HG03280 (cell line): ENCODE data around the gene DENND2A.
"Not testable (repeated sequence)": the region's sequence is repeated elsewhere in the genome, so short reads cannot be mapped to it uniquely, and the experiment has no call there.

Source experiments
- ATAC-seq: cut with Tn5 transposase; IDR thresholded peaks from one replicate; pipeline ENCODE4 v1.9.1; 2021; ENCODE audit warnings: mild to moderate bottlenecking, moderate library complexity; ENCODE audit not compliant: unreplicated experiment

DENND2A gene

GRCh38 chr7:140557069-140557468 is 83.5 kb downstream of the DENND2A start:
- no peak for ATAC-seq

DNA sequence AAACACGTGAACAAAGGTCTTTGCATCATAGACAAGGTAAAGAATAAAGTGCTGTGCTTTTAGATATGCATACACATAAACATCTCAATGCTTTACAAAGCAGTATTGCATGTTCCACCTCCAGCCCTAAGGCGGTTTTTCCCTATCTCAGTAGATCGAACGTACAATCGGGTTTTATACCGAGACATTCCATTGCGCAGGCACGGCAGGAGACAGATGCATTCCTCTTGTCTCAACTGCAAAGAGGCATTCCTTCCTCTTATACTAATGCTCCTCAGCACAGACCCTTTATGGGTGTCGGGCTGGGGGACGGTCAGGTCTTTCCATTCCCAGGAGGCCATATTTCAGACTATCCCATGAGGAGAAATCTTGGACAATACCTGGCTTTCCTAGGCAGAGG is 87.4 kb downstream of the DENND2A start:
- not testable (repeated sequence) for ATAC-seq

DNA sequence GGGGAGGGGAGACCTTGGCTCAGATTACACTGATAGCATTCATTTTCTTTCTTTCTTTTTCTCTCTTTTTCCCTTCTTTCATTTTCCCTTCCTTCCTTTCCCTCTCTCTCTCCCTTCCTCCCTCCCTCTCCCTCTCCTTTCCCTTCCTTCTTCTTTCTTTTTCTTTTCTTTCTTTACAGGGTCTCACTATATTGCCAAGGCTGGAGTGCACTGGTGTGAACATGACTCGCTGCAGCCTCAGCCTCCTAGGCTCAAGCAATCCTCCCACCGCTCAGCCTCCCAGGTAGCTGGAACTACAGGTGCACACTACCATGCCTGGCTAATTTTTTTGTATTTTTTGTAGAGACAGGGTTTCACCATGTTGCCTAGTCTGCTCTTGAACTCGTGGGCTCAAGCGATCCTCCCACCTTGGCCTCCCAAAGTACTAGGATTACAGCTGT is 88.4 kb downstream of the DENND2A start:
- no peak for ATAC-seq

- no peak for ATAC-seq
Observed at GRCh38 chr7:140551355-140552239, 89.0 kb downstream of the DENND2A start.

- no peak for ATAC-seq
Observed at GRCh38 chr7:140546947-140547346, 93.7 kb downstream of the DENND2A start.

- ATAC-seq: no peak
Observed at GRCh38 chr7:140544388-140544826, 96.2 kb downstream of the DENND2A start.

- no peak for ATAC-seq
Observed at GRCh38 chr7:140542228-140542603, 98.4 kb downstream of the DENND2A start.

GRCh38 chr7:140541513-140542227 is 98.9 kb downstream of the DENND2A start:
- ATAC-seq: no peak

DNA sequence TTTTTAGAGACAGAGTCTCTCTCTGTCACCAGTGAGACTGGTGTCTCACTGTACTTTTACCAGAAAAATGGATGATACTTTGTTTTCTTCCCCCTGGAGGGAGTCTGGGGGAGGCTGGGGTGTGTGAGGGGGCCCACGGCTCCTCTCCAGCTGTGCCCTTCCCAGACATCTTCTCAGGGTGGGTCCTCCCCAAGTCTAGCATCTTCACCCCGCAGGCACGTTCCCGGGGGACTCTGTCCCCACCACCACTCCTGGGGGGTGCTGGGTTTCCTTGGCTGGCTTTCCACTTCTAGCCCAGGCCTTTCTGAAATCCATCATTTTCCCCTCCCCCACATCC is 99.5 kb downstream of the DENND2A start:
- ATAC-seq: no peak

DNA sequence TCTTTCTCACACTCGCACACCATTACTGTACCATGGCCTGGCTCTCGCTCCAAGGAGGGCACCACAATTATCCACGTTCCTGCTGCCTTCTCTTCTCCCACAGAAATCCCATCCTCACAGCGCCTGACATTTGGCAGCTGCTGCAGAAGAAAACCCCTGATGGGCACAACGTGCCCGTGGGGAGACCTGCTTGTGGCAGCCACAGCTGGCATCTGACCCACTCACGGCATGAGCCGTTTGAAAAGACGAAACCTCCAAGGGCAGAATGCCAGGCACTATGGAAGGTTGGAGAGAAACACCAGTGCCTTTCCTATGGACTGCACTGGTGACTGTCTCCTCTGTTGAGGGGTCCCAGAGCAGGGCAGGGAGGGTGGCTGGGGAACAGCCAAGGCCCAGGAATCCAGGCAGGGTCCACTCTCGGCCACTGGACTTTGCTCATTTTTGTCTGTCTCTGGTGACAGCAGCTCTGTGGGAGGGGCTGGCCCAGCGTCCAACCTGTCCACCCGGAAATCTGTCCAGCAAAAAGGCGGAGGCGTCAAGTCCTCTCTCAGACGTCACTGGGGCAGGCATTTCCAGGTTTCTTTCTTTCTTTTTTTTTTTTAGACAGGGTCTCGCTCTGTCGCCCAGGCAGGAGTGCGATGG is 100.4 kb downstream of the DENND2A start:
- no peak for ATAC-seq

DNA sequence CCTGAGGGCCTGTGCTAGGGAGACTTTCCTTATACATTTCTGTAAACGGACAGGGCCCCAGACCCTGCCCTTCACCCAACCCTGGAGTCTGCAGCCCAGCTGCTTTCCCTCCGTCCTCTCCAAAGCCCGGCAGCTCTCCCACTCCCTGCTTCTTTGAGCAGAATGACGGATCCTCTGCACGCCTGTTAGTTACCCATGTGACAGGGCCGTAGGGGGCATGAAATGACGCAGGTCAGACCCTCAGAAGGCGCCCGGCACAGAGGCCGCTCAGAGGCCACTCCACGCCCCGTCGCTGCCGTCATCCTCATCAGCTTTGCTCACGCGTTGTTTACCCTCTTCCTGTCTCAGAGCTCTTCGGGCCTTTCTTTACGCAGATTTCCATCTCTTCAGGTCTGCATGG is 101.2 kb downstream of the DENND2A start:
- no peak for ATAC-seq

GRCh38 chr7:140537750-140538482 is 102.7 kb downstream of the DENND2A start:
- no peak for ATAC-seq

DNA sequence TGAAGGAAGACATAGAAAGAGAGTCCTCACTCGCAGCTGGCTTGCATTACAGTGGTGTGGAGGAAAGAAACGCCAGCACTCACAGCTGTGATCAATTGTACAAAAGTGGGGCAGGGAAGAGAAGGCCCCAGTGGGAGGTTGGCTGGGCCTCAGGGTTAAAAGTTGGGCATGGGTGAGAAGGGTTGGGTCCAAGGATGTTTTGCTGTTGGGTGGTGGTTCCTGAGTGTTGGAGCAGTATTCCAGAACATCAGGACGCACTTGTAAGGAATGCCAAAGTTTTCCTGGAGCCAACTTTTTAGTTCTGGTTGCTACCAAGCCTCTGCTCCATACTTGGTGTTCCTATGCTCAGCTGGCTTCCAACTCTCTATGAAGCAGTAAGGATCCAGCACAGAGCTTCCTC is 105.9 kb downstream of the DENND2A start:
- no peak for ATAC-seq

GRCh38 chr7:140533394-140533872 is 107.2 kb downstream of the DENND2A start:
- no peak for ATAC-seq

DNA sequence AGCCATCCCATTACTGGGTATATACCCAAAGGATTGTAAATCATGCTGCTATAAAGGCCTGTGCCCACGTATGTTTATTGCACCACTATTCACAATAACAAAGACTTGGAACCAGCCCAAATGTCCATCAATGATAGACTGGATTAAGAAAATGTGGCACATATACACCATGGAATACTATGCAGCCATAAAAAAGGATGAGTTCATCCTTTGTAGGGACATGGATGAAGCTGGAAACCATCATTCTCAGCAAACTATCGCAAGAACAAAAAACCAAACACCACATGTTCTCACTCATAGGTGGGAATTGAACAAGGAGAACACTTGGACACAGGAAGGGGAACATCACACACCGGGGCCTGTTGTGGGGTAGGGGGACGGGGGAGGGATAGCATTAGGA is 111.2 kb downstream of the DENND2A start:
- not testable (repeated sequence) for ATAC-seq

DNA sequence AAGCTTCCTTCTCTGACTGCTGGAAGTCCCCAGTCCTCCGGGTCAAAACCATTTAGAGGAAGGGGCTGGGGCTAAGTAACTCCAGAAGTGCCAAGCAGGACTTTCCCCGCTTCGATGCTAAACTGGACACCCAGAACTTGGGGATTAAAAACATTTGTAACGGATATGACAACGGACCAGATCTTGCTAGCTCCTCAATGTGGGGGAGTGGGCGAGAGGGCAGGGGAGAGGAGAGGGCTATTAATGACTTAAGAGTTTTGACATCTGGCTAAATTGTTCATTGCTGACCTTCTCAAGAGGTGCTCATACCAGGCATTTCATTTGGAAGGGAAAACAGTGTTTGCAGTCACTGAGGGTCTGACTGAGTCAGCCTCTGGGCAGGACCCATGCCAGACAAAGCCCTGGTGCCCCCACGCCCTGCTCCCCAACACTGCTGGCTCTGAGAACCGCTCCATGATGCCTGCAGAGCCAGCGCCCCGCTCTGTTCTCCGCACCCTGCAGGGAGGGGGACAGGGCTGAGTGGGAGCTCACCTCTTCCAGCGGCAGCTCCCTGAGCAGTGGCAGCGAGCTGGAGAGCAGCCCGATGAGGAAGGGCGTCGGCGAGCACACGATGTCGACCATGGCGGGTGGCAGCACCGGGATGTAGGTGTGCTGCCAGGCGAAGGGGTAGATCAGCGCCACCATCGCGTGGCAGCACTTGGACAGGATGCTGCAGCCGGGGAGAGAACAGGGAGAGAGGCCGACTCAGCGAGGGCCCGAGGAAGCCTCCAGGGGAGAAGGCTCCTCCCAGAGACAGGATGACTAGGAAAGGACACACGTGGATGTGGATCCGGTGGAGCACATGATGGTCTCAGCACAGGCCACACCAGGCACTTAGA is 113.6 kb downstream of the DENND2A start:
- ATAC-seq: no peak

DNA sequence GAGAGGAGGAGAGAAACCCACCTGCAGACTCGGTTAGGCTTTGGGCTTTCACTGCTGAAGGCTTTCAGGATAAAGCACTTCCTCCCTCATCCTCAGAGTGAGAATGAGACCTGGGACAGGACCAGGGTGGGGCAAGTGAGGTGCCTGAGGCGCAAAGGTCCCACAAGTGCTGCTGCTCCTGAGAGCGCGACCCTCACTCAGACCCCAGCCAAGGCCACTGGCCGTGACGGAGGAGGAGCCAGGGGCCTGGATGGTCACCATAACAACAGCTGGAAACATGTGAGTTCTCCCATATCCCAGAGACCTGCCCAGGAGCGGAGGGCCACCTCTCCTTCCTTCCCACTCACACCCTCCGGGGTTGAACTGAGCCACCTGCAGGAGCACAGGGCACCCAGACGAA is 114.4 kb downstream of the DENND2A start:
- ATAC-seq: no peak

DNA sequence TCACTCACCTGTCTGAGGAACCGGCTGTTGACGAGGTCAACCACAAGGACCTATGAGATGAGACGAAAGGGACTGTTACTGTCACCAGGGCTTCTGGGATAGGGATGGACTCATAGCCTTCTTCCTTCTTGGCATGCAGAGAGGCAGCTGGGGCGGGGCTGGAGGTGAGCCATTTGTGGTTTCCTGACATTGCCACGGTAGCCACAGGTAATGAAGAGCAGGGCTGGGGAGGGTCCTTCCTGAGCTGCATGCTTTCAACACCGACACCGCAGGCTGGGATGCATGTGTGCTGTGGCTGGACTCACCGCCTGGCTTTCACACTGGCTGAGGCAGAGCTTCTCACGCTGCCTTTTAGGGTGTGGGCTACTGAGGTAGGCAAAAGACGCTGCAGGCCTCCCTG is 114.9 kb downstream of the DENND2A start:
- ATAC-seq: no peak

- ATAC-seq: no peak
Observed at GRCh38 chr7:140521421-140521820, 119.2 kb downstream of the DENND2A start.

GRCh38 chr7:140519007-140519399 is 121.6 kb downstream of the DENND2A start:
- ATAC-seq: no peak
